NK-92 (cell line): Measurements from ENCODE around the gene PIM1.

Experiments
- DNase-seq: peaks from one replicate; lab custom pipeline; 2025; ENCODE audit not compliant: unreplicated experiment; lab: John Stamatoyannopoulos, UW

Gene PIM1

DNA sequence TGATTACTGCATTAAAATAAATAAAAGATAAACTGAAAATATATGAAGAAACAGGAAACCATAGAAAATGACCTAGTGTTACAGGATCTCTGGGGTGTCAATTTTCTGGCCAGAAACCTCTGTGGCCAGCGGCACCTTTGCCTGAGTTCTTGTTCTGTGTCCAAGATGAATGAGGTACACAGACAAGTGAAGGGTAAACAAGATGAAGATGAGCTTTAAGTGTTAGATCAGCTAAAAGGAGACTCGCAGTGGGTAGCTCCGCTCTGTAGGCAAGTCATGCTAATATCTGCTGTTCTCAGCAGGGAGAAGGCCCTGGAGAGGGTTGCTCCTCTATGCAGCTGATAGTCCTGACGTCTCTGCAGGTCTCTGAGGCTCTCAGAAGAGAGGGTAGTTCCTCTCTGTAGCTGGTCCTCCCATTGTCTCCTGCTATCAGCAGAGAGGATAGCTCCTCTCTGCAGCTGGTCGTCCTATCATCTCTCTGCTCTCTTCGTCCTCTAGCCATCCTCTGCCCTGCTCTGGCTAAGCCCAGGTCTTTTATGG is 51.7 kb downstream of the PIM1 start:
- DNase-seq = no peak

- no peak for DNase-seq
Measured at GRCh38 chr6:37222125-37222967, 52.4 kb downstream of the PIM1 start.

- DNase-seq = no peak
Measured at GRCh38 chr6:37222992-37223391, 53.0 kb downstream of the PIM1 start.
